ENCODE results near the gene CIAO1.

- TF ChIP-seq, protein P1, sequence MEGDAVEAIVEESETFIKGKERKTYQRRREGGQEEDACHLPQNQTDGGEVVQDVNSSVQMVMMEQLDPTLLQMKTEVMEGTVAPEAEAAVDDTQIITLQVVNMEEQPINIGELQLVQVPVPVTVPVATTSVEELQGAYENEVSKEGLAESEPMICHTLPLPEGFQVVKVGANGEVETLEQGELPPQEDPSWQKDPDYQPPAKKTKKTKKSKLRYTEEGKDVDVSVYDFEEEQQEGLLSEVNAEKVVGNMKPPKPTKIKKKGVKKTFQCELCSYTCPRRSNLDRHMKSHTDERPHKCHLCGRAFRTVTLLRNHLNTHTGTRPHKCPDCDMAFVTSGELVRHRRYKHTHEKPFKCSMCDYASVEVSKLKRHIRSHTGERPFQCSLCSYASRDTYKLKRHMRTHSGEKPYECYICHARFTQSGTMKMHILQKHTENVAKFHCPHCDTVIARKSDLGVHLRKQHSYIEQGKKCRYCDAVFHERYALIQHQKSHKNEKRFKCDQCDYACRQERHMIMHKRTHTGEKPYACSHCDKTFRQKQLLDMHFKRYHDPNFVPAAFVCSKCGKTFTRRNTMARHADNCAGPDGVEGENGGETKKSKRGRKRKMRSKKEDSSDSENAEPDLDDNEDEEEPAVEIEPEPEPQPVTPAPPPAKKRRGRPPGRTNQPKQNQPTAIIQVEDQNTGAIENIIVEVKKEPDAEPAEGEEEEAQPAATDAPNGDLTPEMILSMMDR (IDR thresholded peaks at IDR 0.05) = no peak
- TF ChIP-seq POLR2A (IDR thresholded peaks at IDR 0.05) = no peak
- no peak for TF ChIP-seq POLR2AphosphoS5 (IDR thresholded peaks at IDR 0.05)
Measured at GRCh38 chr2:96319396-96319795, 53.4 kb downstream of the CIAO1 start.

All from prostate gland (tissue), 2 donors.